GM19324 (cell line): ENCODE data around the gene ASB2.

Source experiments
- ATAC-seq: cut with Tn5 transposase; IDR thresholded peaks from one replicate; pipeline ENCODE4 v1.9.1; 2021; ENCODE audit warnings: mild to moderate bottlenecking, moderate library complexity; ENCODE audit not compliant: unreplicated experiment, low FRiP score

ASB2 gene, protein sequence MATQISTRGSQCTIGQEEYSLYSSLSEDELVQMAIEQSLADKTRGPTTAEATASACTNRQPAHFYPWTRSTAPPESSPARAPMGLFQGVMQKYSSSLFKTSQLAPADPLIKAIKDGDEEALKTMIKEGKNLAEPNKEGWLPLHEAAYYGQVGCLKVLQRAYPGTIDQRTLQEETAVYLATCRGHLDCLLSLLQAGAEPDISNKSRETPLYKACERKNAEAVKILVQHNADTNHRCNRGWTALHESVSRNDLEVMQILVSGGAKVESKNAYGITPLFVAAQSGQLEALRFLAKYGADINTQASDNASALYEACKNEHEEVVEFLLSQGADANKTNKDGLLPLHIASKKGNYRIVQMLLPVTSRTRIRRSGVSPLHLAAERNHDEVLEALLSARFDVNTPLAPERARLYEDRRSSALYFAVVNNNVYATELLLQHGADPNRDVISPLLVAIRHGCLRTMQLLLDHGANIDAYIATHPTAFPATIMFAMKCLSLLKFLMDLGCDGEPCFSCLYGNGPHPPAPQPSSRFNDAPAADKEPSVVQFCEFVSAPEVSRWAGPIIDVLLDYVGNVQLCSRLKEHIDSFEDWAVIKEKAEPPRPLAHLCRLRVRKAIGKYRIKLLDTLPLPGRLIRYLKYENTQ

DNA sequence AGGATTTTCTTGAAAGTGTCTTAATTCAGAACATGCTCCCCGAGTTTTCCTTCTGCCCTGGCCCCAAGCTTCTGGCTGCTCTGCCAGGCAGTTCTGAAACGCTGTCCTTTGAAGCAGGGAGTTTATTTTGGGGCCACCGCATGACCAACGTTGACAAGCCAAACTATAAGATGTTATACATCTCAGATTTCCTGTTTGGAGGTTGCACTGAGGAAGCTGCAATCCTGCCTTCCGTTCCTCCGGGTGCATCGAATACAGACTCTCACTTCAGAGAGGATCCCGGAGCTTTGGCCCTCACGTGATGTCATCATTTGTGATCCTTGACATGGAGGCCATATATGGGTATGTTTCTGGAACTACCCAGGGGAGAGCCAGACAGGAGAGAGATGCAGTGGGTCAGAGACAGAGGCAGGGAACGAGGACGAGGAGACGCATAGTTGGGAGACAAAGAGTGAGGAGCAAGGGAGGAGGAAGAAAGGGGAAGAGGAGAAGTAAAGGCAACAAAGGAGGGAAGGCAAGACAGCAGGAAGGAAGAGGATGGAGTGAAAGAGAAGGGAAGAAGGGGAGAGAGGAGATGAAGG is at the start of gene ASB2:
ASB2 (minus strand) TSS at position 94 of the 581 bp plus-strand sequence. CDS start 12,031 bp downstream, outside the sequence.
- peak; percentile 9 for ATAC-seq

DNA sequence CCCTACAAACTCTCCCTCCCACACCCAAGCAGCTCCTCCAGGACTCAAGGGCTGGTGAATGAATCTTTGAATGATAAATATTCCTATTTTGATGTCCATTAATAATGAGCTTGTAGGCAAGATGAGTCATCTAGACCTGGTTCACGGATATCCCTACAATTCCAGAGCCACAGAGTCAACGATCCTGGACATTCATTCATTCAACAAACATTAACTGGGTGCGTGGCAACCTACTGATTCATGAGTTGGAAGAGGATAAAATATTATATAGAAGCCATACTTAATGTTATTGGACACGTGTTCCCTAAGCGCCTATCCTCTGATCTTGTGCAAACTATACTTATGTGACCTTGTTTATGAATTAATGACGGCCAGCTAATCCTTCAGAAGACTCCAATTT is 49.4 kb upstream of the ASB2 start:
- ATAC-seq, result no peak

DNA sequence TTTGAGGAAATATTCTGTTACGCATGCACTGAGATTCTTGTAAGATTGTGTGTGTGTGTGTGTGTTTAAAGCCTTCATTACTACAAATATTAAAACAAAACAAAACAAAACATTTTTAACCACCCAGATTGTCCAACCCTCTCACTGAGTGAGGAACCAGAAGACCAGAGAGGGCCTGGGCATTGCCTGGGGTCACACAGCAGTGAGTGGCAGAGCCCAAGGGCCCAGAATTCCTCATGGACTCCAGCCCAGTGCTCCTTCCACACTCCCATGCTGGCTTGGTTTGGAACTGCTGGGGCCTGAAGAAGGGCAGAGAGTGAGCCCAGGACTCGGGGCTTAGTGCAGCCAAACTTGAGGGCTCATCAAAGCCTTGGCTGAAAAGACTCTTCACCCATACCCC is 48.2 kb upstream of the ASB2 start:
- no peak for ATAC-seq

DNA sequence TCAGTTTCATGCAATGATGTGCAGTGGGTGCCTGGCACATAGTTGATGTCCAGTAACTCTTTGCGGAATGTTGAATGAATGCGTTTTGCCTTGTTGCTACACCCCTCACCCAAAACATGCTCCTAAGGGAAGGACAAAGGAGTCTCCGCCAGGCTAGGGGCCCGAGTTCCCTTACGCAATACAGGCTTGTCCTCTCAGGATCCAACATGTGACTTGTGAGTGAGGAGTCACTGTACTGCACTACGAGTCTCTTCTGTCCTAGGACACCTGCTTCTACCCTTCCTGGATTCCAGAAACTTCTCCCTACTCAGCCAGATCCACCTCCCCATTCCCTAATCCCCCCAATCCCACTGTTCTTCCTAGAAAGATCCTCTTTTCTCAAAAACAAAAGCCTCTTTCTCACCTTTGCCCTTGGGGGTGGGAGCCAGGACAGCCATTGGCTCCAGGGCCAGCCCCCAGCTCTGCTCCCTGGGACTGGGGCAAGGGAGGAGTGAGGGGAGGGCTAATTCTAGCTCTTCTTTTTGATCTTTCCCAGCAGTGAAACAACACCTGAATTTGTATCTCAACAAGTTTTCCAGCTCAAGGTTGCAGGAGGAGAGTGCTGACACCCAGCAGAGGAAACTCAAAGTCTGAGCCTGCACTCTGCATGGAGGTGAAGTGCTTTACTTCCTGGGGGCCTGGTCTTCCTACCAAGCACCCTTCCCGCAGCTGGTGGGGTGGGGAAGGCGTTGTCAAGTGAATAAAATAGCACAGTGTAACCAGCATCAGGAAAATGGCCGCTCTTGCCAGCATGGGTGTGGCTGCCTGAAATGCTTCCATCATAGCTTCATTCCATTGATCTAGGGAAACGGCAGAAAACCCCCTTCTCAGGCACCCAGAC is 46.4 kb upstream of the ASB2 start:
- no peak for ATAC-seq

DNA sequence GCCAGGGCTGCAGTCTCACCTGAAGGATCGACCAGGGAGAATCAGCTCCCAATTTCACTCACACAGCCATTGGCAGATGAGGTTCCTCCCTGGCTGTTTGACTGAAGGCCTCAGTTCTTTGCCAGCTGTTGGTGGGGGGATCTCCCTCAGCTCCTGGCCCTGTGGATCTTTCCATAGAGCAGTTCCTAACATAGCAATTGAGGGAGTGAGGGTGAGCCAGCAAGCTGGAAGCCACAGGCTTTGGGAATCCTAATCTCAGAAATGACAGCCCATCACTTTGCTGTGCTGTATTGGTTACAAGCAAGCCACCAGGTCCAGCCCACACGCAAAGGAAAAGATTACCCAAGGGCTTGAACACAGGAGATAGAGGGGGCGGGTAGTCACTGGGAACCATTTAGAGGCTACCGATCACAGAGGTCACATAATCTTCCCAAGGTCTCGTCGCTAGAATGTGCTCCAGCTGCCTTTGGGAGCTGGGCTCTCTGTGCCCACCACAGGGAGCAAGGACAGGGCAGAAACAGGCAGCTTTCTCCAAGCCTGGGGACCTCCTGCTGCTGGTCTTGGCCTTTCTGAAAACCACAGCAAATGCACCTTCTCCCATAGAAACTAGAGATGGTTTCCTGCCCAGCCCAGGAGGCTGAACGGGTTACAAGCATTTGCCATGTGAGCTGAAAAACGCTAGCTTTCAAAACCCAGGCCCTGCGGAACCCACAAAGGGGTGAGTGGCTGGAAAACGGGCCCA is 45.2 kb upstream of the ASB2 start:
- no peak for ATAC-seq

DNA sequence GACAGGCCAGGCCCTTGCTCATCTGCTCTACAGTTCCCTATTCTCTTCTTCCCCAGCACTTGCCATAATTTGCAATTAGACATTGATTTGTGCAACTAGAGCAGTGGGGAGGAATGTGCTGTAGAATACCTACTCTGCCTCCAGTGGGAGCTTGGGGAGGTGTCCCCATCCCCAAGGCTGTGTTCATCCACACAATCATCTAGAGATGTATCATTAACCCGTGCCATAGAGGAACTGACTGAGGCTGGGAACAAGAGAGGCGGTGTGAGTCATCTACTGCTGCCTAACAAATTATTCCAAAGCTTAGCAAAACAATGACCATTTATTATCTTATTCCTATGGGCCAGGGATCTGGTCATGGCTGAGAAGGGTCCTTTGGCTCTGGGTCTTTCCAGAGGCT is 44.6 kb upstream of the ASB2 start:
- no peak for ATAC-seq

DNA sequence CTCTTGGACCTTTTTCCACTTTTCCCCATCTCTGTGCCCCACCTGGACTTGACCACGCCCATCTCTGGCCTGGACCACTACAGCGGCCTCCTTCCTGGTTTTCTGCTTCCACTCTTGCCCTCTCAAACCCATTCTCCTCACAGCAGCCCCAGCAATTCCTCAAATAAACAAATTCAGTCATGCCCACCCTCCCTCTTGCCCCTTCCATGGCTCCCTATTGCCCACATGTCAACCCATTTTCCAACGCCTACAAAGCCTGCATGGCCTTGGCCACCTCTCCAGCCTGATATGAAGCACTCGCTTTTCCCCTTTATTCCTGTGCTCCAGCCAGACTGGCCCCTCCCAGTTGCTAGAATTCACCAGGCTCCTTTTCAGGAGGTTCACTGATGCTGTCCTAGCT is 43.9 kb upstream of the ASB2 start:
- ATAC-seq, result no peak

DNA sequence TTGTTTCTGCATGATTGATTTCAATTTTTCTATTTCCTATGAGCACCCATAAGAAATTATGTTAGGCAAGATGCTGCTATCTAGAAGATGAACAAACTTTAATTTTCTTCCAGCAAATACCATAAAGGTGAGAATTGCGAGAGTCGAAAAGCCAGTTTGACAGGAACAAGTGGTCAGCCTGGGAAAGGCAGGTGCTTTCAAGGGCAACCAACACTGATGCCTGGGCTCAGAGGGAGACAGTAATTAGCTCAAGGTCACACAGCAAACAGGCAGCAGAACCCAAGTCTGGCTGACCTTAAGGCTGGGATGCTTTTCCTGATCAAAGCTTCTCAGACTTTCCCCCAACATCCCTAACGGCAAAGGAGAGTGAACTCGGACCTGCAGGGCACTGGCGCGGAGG is 43.0 kb upstream of the ASB2 start:
- no peak for ATAC-seq

DNA sequence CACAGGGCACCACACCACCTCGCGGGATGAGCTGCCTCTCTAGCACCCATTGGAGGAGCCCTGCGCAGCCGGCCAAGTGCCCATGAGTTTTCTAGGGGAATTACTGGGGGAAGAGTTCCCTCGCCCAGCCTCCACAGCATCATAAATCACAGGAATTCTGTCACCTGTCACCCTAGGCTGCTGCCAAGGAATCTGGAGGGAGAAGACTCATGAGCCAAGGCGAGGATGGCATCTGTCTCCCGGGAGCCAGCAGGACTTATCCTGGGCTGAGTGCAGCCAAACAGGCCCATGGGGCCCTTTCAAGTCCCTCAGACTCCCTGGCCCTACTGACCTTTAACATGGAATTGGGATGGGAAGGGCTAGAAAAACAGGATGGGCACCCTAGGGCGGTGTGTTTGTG is 41.9 kb upstream of the ASB2 start:
- ATAC-seq, result no peak

DNA sequence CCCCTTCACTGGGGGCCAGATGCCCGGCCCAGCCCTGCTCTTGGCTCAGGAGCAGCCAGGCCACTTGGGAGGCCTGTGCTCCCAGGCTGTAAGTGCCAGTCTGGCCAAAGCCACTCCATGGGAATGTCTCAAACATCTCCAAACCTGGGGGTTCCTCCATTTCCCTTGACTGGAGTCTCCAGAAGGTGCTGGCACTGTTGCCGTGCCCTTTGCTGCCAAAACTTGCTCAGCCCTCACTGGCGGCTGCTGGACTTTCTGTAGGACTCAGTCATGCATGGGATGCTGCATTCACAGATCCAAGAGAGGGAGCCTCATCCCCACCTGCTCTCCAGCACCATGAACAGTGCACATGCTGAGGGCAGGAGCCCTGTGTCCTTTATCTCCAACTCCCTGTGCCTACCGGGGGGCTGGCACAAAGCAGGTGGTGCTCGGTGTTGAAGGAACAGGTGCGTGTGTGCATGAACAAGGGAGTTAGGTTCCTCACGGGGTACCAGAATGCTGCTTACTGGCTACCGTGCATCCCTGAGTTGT is 40.1 kb upstream of the ASB2 start:
- ATAC-seq, result no peak

DNA sequence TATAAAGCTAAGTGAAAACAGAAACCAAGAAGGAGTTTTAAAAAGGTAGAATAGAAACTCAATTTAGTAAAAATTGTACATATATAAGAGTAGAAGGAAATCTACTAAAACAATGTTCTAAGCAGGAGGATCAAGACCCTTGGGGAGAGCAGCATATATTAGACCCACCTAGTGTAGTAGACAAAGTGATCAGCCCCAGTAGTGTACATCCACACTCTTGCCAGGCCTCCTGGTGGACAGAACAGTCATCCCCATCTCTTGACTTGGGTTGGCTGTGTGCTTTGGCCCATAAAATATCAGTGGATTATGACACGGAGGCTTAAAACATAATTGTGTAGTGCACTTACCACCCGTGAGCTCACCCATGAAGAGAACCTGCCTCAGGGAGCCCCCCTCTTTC is 38.9 kb upstream of the ASB2 start:
- no peak for ATAC-seq

DNA sequence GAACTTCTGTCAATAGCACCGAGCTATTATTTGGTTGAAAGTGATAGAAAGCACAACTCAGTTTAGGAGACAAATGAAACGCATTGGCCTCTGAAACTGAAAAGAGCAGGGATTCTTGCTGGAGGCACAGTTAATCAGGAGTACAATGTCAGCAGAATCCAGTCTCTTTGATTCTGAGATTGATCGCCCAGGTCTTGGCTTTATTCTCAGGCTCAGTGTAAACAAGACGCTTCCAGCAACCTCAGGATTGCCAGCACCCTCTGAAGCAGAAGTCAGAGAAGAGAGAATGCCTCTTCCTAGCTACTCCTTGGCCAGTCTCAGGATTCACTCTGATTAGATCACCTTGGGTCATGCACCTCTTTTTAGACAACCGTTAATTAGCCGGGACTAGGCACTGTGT is 38.0 kb upstream of the ASB2 start:
- no peak for ATAC-seq

DNA sequence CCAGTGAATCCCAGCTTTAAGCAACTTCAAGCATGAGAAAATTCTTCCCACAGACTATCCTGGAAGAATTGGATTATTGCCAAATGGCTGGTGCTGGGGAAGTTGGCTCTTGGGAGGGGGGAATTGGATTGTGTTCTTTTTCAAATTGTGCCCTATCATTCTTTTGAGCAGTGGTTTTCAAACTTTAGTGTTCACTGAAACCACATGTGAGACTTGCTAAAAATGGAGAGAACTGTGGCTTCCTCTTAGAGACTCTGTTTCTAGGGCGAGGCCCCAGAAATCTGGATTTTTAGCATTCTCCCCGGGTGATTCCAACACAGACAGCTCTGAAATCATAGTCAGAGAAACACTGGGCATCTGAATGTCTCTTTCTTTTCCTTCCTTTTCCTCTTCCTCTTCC is 35.4 kb upstream of the ASB2 start:
- ATAC-seq, result no peak

DNA sequence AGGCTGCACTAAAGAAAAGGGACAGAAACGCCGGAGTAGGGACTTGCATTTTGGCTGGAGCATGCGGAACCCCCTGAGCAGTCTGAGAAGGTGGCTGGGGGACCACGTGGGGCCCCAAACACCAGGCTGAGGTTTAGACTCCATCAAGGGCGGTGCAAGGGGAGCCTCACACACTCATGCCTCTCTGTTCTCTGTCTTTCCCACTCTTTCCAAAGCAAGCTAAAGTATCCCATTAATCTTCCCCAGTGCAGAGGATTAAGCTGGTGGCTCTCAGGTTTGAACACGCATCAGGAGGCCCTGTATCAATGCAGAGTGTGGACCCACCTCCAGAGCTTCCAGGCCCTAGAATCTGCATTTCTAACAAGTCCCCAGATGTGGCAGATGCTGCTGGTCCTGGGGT is 34.3 kb upstream of the ASB2 start:
- ATAC-seq, result no peak

DNA sequence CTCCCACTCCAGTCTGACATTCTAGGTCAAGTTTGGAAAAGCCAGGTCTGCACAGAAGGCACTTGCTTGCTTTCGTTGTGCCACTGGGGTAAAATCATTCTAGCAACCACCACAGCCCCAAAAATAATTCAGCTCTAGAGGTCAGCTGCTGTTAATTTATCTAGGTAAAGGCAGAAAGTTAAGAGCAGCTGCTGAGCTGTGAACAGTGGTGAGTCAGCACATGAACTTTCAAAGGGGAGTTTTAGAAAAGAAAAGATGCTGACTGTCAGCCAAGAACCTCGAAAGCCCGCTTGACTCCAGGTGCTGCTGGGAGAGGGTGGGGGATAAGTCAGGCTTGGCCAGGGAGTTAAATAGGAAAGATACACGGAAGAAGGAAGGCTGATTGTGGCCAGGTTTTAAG is 33.4 kb upstream of the ASB2 start:
- ATAC-seq, result no peak

DNA sequence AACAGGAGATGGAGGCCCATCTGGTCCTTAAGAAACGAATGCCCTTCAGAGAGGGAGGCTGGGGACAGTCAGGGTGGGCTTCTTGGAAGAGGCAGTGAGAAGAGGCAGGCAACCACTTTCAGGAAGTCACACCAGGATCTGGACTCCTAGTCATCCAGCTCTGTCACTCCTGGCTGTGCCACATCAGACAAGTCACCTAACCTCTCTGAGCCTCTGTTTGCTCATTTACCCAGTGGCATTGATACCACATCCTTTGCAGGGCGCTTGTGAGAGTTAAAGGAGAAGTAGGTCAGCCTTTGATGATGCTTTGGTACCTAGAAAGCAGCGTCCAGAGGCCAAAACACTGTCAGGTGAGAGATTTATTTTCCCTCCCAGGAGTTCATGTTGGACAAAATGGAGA is 31.9 kb upstream of the ASB2 start:
- ATAC-seq, result no peak

DNA sequence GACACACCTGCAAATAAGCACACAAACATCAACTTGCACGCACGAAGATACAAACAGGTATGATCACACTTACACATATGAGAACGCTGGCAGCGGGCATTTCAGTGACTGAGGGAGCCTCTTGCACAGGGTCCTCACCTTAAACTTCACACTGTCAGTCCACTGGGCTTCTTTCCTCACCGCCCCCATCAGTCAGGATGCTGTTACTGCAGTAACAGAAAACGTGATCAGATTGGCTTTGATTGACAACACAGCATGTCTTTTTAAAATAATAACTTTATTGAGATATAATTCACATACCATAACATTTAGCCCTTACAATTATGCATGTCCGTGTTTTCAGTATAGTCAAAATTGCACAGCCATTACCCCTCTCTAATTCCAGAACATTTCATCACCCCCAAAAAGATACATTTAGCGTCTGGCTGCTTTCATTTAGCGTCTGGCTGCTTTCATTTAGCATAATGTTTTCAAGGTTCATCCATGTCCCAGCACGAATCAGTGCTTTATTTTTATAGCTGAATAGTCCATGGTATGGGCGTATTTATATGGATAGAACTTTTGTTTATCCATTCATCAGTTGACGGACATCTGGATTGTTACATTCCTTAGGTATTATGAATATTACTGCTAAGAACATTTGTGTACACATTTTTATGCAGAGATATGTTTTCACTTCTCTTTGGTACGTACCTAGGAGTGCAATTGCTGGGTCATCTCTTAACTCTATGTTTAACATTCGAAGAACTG is 29.1 kb upstream of the ASB2 start:
- no peak for ATAC-seq

DNA sequence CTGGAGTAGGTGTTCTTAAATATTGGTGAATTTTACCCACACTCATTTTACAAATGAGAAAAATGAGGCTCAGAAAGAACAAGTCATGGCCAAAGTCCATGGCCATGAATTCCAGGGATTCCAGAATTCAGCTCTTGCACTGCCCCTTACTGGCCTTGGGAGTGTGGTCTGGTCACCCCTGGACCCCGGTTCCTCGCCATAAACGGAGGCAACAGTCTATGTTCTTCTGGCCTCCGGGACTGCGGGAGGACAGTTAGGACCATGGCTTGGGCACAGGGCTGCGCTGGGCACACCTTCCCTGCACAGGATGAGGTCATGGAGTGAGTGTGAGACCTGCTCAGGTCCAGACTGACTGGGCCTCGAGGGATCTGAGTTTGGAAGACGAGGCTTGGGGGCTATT is 27.6 kb upstream of the ASB2 start:
- no peak for ATAC-seq

DNA sequence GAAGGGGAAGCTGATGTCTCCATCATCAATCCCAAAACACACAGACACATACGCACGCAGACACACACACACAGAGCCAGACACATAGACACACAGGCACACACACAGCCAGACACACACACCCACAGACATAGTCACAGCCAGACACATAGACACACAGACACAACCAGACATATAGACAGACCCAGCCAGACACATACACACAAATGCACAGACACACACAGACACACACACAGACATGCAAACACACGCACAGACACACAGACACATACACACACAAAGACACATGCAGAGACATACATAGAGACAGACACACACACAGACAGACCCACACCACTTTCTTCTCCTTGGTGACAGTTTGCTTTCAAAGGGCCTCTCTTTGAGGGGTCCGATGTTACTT is 27.0 kb upstream of the ASB2 start:
- no peak for ATAC-seq
